GM19395 (cell line): ENCODE measurements around the gene RFT1.

Experiments used
- ATAC-seq: cut with Tn5 transposase; IDR thresholded peaks from one replicate; pipeline ENCODE4 v1.9.1; 2021; ENCODE audit warnings: mild to moderate bottlenecking, moderate library complexity; ENCODE audit not compliant: unreplicated experiment

The RFT1 gene

DNA sequence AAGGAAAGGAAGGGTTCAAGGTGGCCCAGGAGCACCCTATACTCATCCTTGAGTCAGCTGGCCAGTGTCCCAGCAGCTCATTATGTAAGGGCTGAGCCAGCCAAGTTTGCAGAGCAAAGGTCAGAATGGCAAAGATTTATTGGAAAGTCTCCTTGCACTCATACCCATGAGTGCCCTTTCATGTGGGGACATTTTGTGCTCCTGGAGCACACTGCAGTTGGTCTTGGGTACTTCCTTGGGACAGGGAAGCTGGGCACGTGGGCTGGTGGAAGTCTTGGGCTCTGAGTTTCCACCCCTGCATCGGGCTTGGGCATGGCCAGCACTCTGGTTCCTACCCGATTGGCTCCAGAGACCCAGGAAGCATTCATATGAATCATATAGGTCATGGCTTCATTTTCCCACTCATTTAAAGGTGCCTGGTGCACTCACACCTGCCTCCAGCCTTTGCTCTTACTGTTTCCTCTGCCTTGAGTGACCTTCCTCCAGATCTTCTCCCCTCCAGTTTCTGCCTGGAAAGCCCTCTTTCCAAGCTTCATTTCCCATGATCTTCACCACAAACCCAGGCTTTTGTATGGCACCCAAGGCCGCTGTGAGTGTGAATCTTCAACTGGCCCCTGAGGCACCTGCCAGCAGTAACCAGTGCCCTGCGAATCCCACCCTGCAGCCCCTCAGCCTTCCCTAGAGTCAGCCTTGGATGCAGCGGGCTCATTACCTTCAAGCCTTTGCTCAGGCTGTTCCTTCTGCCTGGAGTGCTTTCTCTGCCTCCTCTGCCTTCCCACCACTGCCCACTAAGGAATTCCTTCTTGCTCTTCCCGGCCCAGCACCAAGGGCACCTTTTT lies 20.2 kb upstream of the RFT1 start:
- no peak for ATAC-seq

DNA sequence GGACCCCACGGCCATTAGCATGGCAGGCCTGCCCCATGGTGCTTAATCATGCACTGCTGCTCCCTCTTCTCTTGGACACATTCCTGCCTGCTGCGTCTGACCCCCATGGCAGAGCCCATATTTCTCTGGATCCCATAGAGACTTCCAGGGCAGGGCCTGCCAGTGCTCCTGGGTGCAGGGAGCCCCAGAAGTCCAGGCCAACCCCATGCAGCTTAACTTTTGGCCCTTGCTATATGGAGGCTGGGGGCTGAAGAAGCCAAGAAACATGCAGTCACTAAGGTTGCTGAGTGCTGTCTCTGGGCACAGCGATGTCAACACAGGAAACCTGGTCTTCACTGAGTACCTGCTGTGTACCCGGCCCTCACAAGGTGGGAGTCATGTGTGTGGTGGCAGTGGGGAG lies 19.5 kb upstream of the RFT1 start:
- ATAC-seq: no peak

DNA sequence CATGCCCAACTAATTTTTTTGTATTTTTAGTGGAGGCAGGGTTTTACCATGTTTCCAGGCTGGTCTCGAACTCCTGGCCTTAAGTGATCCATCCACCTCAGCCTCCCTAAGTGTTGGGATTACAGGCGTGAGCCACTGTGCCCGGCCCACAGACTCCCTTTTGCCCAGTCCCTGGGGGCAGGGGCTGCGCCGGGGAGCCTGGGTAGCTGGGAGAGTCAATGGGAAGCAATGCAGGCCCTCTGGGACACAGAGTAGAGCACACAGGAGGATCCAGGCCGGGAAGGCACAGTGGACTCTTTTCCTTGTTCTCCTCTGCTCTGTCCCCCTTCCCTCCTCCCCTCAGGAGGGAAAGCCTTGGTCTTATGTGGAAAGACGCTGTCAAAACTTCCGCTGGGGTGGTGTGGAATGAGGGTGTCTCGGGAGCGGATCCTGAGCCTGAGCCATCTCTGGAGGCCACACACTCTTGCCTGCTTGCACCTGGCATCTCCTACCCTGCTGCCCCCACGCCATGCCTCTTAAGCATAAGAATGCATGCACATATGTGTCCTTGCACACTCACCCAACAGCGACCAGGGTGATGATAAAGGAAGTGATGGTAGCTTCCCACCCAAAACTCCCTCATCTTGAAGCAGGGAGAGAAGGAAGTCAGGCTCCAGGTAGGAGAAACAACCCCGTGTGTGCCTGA lies 18.9 kb upstream of the RFT1 start:
- no peak for ATAC-seq

DNA sequence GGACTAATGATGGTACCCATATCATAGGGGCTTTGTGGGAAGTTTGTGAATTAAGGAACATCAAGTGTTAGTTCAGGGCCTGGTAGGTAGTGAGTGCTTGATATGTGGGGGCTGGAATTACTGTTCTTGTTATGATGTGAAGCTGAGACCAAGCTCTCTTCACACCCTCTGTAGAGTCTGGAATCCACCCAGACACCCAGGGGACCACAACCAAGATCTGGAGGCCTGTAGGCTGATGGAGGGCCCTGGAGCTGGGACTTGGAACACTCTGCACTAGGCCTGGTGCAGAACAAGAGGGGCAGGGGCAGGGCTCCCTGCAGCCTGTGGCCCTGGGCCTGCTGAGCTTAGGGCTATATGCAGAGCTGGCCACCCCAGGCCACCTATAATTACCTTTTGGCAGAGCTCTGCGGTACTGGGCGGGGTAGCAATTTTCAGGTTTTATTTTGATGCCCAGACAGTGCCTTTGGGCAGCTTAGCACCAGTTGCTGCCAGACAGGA lies 17.7 kb upstream of the RFT1 start:
- ATAC-seq: no peak

DNA sequence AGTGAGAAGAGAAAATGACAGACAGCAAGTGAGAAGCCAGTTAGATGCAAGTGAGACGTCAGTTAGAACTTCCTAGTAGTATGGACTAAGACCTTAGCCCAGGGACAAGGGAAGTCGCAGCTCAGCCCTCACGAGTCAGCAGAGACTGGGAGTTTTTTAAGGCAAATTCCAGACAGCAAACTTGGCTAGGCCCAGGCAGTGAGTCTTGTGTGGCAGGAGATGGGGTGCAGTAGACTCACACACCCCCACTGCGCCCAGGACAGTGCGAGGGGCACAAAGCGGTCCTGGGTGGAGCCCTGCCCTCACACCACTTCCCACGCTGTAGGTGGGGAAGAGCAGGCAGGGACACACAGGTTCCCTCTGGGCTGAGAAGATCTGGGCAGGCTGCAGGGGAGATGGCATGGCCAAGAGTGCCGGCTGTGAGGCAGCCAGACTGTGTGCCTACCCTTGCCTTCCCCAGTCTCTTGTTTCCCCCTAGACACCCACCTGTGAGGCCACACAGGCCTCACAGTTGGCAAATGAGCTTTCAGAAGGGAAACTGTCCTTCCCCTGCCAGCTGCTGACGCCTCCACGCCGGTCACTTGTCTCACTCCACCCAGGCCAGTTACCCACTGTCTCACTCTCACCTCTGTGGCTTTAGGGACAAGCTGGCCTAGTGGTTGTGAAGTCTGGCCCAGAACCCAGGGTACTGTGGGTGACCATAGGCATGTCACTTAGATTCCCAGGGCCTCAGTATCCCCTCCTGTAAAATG lies 17.1 kb upstream of the RFT1 start:
- ATAC-seq: no peak

DNA sequence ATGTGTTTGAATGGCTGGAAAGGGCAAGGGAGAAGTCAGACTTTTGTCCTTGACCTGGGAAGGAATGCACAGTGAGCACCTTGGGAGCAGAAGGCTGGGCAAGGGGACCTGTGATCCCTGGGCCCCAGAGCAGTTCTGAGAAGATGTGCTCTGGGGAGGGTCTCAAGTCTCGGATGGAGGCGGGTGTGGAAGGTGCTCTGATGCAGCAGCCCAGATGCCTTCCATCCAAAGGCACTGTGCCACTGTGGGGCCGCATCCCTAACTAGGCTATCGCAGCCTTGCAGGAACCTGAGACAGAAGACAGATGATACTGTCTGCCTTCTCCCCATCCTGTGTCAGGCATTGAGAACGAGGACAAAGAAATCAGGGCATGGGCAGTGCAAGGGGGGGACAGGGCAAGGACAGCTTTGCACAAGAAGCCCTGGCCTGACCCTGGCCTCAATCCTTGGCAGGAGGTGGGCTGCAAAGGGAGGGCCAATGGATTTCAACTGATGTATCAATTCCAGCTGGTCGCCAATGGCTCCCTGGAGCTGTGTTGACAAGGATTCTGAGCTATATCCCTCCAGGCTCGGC lies 16.2 kb upstream of the RFT1 start:
- ATAC-seq: no peak

DNA sequence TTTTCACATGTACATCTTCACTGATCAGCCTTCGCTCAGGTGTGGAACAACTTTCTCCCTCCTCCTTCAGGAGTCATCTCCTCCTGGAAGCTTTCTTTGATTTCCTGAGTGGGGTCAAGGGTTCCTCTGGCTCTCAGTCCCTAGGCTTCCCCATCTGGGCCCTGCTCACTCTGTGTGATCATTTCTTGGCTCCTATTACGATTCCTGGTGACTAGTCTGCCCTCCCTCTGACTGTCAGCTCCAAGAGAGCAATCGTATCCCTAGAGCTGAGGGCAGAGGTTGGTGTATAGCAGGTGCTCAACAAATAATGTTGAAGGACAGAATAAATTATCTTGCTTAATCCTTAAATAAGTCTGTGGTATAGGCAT lies 15.5 kb upstream of the RFT1 start:
- ATAC-seq: no peak

DNA sequence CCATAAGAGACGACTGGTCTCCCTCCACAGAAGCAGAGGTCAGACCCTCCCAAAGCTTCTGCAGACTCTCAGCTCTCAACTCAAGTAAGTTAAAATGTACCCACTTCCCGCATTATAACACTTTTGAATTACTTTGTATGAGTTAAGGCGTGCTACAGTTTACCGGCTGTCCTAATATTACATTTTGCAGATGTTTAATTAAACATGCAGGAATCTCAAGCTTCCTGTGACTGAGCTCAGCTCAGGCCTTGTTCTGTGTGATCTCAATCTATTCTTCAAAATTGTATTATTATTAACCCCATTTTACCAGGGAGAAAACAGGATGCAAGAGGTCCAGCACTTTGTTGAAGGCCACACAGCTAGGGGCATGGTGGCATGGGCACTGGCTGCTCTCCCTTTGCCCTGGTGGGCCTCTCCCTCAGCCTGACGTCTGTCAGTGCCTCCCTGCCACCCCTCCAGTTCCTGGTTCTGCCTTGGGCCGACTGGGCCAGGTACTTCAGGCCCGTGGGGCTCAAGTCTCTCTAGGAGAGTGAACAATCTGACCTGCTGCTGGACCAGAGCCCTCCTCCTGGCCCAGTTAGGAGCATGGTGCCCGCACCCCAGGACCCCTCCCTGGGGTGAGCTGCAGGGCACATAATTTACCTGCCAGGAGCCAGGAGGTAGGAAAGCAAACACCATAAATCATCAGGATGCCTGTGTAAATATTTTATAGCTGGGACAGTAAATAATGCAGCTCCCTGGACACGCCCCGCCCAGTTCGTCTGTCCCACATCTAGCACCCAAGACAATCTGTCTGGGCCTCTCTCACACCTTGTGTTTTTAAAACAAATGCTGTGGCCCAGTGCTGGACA lies 14.9 kb upstream of the RFT1 start:
- ATAC-seq: no peak

DNA sequence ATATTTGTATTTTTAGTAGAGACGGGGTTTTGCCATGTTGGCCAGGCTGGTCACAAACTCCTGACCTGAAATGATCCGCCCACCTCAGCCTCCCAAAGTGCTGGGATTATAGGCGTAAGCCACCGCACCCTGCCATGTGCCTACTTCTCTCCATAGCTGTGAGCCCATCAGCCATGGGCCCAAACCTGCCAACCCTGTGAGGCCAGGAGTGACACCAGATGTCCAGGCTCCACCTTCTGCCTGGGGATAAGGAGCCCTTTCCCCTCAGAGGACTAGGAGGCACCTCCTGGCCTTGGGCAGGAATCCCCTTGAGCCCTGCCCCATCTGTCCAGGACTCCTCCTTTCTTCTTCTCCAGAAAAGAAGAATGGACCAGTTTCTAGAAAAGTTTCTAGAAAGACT lies 14.2 kb upstream of the RFT1 start:
- no peak for ATAC-seq

DNA sequence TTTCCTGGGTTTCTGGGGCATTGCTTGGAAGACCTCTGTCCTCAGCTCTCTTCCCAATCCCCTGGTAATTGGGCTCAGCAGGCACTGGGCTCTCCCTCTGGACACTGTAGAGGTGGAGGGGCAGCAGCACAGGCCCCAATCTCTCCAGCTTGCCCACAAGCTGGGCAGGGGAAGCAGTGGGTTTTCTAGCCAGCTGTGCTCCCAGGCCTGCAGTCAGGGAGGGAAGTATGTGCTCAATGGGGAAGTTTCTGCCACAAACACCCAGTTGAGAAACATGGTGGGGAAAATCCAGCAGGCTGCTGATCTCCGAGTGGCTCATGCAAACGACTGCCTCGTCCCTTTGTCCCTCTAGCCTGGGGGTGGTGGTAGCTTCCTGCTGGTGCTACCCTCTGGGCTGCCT lies 12.8 kb upstream of the RFT1 start:
- no peak for ATAC-seq

DNA sequence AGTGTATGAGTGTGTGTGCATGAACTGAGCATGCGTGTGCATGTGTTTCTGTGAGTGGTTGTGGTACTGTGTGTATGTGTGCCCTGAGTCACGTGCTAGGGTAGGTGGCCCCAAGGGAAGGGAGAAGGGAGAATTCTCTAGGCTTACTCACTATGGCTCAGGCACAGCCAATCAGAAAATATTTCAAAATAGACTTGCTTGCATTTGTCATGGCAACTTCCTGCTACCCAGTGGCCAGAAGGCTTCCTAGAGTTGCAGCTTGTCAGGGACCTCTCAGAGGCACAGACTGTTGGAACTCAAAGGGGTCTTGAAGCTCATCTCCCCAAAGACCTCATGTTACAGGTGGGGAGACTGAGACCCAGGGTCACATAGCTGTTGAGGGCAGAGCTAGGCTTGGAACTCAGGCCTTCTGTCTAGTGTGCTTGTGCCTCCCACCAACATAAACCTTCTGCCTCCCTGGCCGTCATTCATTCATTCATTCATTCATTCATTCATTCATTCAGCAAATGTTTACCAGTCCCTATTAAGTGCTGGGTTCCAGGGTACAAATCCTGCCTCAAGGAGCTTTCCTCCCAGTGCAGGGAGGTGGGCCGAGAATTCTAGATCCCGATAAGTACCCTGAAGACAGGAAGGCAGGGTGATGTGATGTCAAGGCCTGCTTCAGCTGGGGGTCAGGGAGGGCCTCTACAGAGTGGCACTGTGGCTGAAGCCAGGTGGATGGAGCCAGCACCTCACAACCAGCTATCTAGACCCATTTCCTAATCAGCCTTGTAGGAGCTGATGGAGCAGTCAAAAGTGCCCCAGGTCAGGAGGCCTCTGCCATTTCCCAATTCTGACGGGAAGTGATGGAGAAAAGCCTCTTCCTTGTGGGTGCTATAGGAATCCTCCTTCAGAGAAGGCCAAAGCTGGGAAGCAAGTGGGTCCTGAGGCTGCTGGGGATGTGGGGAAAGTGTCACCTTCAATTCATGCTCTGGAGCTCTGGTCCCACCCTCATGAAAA lies 10.9 kb upstream of the RFT1 start:
- ATAC-seq: no peak

DNA sequence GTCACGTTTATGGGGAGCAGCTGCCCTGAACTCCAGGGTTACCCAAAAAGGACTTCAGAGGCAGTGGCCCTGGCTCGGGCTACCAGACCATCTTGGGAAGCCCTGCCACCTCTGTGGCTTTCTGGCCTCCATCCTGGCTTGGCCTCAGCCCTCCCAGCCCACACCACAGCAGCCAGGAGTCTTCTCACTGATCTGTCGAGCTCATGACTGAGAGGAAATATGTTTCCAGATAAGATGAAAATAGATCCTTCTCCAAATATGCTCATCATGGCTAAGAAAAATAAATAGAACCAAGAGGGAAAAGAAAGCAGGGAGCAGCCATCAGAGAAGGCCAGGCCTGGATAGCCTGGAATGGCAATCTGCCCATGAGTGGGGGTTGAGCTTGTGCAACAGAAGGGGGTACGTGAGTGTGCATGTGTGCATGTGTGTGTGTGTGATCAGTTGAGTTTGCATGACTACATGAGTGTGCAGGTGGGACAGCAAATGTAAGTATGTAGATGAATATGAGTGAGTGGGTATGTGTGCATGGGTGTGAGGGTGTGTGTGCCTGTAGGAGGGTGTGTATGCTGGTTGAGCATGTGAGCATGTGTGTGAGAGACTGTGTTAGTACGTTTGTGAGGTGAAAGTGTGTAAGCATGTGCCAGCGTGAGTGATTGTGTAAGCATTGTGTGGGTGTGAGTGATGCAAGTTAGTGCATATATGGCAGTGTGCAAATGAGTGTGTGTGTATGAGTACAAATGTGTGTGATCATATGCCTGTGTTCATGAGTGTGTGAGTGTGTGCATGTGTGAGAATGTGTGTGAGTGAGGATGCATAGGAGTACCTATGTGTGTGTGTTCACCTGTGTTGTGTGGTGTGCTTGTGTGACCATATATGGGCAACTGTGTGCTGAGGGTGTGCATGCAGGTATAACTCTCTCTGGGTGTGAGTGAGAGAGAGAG lies 9.9 kb upstream of the RFT1 start:
- ATAC-seq: no peak

DNA sequence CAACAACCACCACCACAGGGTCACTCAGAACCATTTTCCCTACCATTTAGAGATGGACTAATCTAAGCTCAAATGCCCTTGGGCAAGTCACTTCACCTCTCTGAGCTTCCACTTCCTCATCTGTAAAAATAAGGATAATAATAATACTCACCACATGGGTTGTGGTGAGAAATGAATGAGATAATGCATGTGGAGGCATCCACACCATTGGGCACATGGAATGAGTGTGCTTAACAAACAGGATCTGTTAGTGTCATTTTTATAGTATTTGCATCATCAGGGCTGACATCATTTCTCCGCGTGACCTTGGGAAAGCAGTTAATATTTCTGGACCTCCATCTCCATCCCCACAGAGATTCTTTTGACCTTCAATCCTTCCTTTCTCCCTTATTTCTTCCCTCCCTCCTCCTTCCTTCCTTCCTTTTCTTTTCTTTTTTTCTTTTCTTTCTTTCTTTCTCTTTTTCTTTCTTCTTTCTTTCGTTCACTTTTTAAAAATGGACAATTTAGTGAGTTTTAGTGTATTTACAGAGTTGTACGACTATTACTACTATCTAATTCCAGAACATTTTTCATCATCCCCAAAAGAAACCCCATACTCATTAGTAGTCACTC lies 7.7 kb upstream of the RFT1 start:
- no peak for ATAC-seq

DNA sequence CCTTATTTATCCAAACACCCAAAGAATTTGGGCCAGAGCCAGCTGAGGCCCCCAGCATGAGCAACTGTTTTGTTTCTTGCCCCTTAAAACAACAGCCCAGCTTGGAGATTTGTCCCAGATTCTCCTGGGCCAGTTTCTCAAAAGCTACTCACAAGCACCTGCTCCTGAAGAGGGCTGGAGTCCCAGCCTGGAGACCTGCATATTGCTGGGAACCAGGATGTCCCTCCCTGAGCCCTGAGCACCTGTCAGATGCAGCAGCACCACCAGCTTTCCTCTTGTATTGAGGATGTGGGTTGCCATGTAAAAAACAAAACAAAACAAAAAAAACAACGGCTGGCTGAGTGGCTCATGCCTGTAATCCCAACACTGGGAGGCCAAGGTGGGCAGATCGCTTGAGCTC lies 7.0 kb upstream of the RFT1 start:
- ATAC-seq: no peak

DNA sequence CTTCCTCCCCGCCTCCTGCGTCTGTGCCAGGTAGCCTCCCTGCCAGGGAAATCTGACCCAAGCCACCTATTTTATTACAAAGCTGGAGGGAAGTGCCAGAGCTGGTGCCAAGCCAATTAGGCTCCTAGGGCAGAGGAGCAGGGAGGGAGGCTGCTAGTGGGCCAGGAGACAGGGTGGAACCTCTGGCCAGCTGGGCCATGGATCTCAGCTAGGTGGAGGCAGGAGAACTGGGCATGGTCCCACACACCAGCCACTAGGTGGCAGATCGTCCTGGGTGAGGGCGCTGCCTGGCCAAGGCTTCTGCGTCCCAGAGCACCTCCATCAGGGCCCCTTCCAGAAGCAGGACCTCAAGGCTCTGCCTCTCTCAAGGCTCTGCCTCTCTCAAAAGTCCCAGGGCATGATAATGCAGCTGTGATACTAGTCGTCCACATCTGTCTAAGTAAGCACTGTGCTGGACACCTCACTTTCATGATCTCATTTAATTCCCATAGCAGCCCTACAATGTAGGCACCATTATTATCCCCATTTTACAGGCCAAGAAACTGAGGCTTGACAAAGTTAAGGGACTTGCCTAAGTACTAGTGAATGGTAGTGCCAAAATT lies 4.5 kb upstream of the RFT1 start:
- peak; percentile 51 for ATAC-seq

DNA sequence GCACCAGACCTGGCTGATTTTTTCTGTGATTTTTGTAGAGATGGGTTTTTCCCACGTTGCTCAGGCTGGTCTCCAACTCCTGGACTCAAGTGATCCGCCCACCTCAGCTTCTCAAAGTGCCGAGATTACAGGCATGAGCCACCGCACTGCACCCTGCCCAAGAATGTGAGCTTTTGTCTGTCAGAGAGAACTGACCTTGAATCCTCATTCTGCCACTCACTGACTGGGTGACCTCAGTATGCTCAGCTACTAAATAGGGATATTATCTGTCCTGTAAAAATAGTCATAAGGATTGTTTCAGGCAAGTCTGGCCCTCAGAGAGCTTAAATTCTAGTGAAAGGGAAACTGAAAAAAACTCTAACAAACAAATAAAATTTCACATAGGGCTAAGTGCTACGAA lies 2.1 kb upstream of the RFT1 start:
- no peak for ATAC-seq

DNA sequence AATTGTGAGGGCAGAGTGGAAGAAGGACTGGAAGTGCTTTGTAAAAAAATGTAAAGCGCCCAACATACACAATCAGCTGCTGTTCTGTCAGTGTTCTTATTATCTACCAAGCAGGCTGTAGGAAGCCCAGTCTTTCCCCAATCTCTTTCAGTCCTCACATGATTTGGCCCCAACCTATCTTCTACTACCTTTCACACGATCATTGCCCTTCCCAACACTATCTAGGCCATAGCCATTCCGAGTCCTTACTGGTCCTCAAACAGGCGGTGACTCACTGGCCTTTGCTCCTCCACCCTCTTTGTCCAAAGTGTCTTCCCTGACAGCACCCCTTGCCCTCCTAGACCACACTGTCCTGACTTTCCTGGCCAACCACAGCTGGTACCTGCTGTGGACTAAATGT lies 861 bp upstream of the RFT1 start:
- no peak for ATAC-seq
